Inferior parietal cortex (tissue), 1 donor: ENCODE measurements around the gene GRK3.
A peak's percentile ranks its signal among the peaks of the same experiment; 100 is the strongest.
"Not testable (repeated sequence)": the region's sequence is repeated elsewhere in the genome, so short reads cannot be mapped to it uniquely, and the experiment has no call there.

Experiments used
- DNase-seq: peaks from one replicate; pipeline ENCODE4 v3.0.0-alpha.2; 2016; ENCODE audit errors: extremely low spot score

GRK3 gene

GRCh38 chr22:25698978-25699377 lies 134.5 kb downstream of the GRK3 start:
- DNase-seq, result no peak

DNA sequence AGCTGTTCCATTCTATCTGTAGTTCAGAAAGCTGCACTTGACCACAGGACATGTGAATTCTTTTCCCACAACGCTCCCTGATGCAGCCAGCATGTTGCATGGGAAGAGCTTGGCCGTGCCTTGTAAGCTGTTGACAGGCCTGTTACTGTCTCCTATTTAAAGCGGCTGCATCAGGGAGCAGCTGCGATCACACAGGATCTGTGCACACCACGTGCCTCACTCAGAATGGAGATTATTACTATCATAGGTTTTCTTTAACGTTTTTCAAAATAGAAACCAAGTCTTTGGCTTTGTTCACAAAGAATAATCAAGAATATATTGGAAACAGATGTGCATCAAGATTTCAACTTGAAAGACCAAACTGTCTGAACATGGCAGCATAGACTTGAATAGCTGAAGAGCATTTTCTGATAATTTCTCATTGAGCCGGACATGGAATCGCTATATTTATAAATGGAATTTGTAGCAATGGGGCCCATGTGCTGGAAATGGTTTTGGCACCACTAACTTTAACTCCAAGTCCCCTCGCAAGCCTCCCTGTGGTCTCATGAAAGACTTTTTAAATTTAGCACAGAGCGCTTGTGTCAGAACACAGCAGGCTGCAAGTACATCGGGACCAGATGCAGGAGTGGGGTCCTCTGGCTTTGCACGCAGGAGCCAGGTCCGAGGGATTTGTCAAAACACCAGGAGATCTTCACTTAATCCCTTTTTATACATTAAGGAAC lies 136.7 kb downstream of the GRK3 start:
- peak; percentile 67 for DNase-seq

GRCh38 chr22:25702040-25702439 lies 137.6 kb downstream of the GRK3 start:
- peak; percentile 77 for DNase-seq

GRCh38 chr22:25702571-25703167 lies 138.2 kb downstream of the GRK3 start:
- no peak for DNase-seq

DNA sequence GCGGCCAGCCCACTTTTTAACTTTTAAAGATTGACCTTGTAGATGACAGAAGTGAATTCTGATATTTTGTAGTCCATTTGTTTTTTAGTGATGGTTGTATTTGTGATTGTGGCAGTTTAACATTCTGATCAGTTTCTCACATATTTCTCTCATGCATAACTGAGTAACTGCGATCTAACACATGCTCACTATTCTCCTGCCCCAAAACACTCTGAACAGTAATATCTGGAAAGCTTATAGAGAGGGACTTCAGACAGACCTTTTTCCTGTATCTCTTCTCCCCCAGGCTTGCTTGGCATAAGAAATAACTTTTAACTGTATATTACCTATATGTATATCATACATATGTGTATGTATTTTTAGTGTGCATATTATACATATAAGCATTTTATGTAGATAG lies 140.2 kb downstream of the GRK3 start:
- no peak for DNase-seq

DNA sequence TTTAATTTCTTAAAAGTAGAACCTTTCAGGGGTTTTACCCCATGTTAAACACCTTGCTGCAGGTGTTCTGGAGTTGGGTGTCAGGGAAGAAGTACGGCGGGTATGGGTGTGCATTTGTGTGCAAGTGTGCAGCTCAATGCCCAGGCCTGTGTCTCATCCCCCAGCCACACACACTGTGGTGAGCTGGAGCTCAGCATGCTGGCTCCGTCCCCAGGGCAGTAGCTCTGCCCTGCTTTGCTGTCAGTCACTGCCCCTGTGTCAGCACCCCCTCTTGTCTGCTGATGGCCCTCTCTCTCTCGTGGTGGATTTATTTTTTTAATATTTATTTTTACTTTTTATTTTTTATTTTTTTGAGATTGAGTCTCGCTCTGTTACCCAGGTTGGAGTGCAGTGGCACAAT lies 141.7 kb downstream of the GRK3 start:
- DNase-seq, result no peak

- DNase-seq, result not testable (repeated sequence)
Measured at GRCh38 chr22:25708430-25708829, 144.0 kb downstream of the GRK3 start.

DNA sequence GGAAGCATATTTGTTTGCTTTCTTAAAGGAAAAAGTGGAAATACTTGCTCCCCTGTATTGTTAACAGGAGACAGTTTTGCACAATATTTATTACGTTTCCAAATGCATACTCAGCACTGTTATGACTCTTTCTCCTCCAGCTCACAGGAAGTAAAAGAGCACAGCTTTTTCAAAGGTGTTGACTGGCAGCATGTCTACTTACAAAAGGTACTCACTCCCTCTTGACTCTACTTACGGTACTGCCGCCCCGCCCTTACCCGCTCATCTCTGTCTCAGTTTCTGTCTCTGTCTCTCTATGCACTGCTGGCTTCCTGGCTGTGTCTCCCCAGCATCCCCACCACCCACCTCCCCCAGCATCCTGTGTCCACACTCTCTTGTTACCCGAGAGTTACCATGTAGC lies 145.3 kb downstream of the GRK3 start:
- DNase-seq, result no peak

DNA sequence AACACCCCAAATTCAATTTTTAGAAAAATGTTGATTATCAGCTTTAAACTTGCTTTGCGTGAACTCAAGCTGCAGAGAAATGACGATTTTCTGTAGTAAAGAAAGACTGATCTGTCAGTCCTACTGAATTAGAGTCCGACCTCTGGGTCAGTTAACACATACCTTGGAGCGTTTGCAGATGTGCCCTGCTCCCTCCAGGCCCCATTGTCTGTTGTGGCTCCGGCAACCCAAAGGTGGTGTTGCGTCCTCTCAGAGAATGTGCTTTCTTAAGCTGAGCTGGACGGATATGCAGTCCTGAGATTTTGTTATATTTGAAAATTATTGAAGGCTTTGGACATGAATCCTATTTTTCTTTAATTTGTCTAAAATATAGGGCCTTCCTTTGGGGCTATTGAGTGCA lies 146.0 kb downstream of the GRK3 start:
- no peak for DNase-seq

- no peak for DNase-seq
Measured at GRCh38 chr22:25711491-25711890, 147.0 kb downstream of the GRK3 start.

- DNase-seq, result no peak
Measured at GRCh38 chr22:25712661-25713400, 148.4 kb downstream of the GRK3 start.

DNA sequence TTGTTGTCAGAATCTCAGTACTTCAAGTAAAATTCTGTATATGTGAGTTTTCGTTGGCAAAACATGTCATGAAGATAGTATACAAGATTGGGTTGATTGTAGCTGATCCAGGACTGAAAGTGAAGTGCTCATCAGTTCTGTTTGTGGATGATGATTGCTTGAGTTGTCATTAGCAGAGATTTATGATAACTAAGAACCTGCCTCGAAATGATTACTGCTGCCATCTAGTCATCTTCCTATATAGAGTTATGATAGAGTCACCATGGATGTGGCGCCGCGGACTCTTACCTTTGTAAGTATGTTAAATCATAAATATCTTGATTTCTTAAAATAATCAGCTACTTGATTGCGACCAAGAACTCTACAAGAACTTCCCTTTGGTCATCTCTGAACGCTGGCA lies 149.6 kb downstream of the GRK3 start:
- no peak for DNase-seq

- DNase-seq, result no peak
Measured at GRCh38 chr22:25714739-25715138, 150.3 kb downstream of the GRK3 start.

- DNase-seq, result no peak
Measured at GRCh38 chr22:25716637-25717036, 152.2 kb downstream of the GRK3 start.

GRCh38 chr22:25718135-25718840 lies 153.8 kb downstream of the GRK3 start:
- DNase-seq, result peak; percentile 62

- no peak for DNase-seq
Measured at GRCh38 chr22:25722223-25722622, 157.7 kb downstream of the GRK3 start.

DNA sequence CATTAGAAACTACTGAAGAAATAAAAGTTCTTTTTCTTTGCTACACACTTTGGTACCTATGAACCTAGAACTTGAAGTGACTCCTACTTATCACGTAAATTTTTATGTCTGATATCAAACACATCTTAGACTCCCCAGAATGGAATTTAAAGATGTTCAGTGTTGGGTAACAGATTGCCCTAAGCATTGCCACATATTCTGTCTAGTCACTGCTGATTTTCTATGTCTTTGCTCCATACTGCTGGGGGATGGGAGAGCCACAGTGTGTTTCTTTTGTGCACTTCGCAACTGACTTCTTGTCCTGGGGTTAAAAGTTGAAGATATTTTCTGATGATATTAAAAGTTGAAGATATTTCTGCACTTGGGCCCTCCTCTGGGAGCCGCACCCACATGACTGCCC lies 158.2 kb downstream of the GRK3 start:
- DNase-seq, result no peak

- DNase-seq, result no peak
Measured at GRCh38 chr22:25726241-25726640, 161.8 kb downstream of the GRK3 start.

DNA sequence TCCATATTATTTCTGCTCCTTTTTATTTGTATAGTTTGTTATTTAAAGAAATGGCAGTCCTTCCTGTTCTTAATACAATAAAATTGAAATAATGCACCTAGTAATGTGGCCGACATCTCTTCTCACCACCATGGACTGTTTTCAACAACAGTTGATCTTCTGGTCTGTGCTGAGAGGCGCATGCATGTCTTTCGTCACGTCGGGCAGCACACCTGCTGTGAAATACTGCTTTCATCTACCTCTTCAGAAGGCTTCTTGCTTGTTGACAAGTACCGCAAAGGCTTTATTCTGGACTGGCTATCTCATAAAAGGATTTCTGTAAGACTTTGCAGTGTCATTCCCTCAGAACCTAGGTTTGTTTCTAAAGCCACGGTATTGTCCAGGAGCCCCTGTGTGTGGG lies 163.6 kb downstream of the GRK3 start:
- no peak for DNase-seq

DNA sequence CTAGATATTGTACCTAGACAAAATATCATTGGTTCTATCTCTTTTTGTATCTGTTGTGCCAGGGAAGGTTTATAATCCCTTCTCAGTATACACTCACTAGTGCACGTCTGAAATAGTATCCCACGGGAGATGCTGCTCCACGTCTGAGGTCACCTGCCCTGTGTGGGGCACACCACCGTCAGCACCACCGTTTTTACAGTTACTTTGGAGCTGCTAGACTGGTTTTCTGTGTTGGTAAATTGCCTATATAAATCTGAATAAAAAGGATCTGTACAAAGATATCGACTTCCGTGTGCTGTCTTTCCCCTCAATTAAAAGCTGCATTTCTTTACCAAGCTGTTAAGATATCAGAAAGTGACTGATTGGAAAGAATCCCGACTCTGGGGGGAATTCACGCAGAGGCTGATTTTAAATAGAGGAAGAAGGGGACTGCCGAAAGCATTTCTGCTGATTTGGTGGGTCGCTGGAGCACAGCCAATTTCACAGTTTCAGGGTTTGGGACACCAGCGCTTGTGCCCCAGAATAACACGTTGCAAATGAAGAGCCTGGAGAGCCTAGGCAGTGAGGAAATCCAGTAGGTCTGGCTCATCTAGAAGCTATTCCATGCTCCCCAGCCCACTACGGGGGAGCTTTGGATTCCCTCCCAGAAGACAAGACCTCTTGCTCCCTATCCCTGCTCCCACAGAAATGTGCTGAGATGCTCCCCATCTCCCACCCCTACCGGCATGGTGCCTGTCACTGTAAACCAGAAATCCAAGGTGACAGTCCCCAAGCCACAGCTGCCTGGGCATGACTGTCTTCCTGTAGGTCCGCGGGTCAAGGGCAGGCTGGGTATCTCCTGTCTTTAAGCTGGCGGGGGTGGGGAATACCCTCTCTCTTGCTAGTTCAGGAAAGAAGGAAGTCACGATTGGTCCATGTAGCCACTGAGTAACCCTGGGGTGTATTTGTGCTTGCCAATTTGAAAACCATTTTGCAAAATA lies 164.8 kb downstream of the GRK3 start:
- no peak for DNase-seq

GRCh38 chr22:25735650-25736049 lies 171.2 kb downstream of the GRK3 start:
- DNase-seq, result no peak
